H9 (cell line): ENCODE data around the gene LSMEM2. TPM values are rescaled to one million over a fixed set of nuclear protein-coding genes. Genes with fewer than 3 reads are reported as not detected.

ENCODE experiments used
- DNase-seq: peaks from one replicate; pipeline ENCODE4 v3.0.0-alpha.2; 2017
- H2AFZ ChIP-seq: one replicate; pipeline ENCODE4 v1.6.1; 2013; ENCODE audit warnings: mild to moderate bottlenecking, low read length, control low read depth, moderate library complexity
- H2AK5ac ChIP-seq: 2 replicates; pipeline ENCODE4 v1.6.1; 2013; ENCODE audit warnings: low read length, control low read depth, mixed read lengths; ENCODE audit not compliant: insufficient read length
- H2BK120ac ChIP-seq: one replicate; pipeline ENCODE4 v1.6.1; 2013; ENCODE audit warnings: low read depth, mild to moderate bottlenecking, low read length, control low read depth, inconsistent platforms; ENCODE audit not compliant: poor library complexity, severe bottlenecking
- H2BK12ac ChIP-seq: 2 replicates; pipeline ENCODE4 v1.6.1; 2013; ENCODE audit warnings: low read length, control low read depth, mixed read lengths, low read depth; ENCODE audit not compliant: insufficient read length
- H2BK15ac ChIP-seq: 2 replicates; pipeline ENCODE4 v1.6.1; 2013; ENCODE audit warnings: low read depth, low read length, control low read depth
- H2BK20ac ChIP-seq: one replicate; pipeline ENCODE4 v1.6.1; 2013; ENCODE audit warnings: low read depth, mild to moderate bottlenecking, low read length, control low read depth, inconsistent platforms; ENCODE audit not compliant: poor library complexity, severe bottlenecking
- H2BK5ac ChIP-seq: 2 replicates; pipeline ENCODE4 v1.6.1; 2013; ENCODE audit warnings: low read length, control low read depth, mixed read lengths; ENCODE audit not compliant: insufficient read length
- H3K14ac ChIP-seq: 2 replicates; pipeline ENCODE4 v1.6.1; 2013; ENCODE audit warnings: low read length, control low read depth; ENCODE audit not compliant: insufficient read depth
- H3K18ac ChIP-seq: 2 replicates; pipeline ENCODE4 v1.6.1; 2013; ENCODE audit warnings: low read depth, mild to moderate bottlenecking, mixed read lengths, low read length, control low read depth; ENCODE audit not compliant: insufficient read length
- H3K23ac ChIP-seq: 2 replicates; pipeline ENCODE4 v1.6.1; 2013; ENCODE audit warnings: low read length, control low read depth, mixed read lengths, low read depth; ENCODE audit not compliant: insufficient read length
- H3K23me2 ChIP-seq: 2 replicates; pipeline ENCODE4 v1.6.1; 2013; ENCODE audit warnings: low read depth, mild to moderate bottlenecking, mixed read lengths, low read length, control low read depth; ENCODE audit not compliant: insufficient read length, poor library complexity, severe bottlenecking
- H3K27ac ChIP-seq: 2 replicates; pipeline ENCODE4 v1.5.1; 2013; ENCODE audit warnings: low read length, control low read depth, mixed read lengths, low read depth; ENCODE audit not compliant: insufficient read length
- H3K27me3 ChIP-seq: 2 replicates; pipeline ENCODE4 v1.6.1; 2013; ENCODE audit warnings: low read length, control low read depth, inconsistent platforms; ENCODE audit not compliant: insufficient read depth
- H3K4ac ChIP-seq: 2 replicates; pipeline ENCODE4 v1.6.1; 2013; ENCODE audit warnings: low read depth, mild to moderate bottlenecking, control low read depth, inconsistent platforms, low read length, moderate library complexity
- H3K4me1 ChIP-seq: 2 replicates; pipeline ENCODE4 v1.6.1; 2013; ENCODE audit warnings: low read length, control low read depth, inconsistent platforms; ENCODE audit not compliant: insufficient read depth
- H3K4me2 ChIP-seq: 2 replicates; pipeline ENCODE4 v1.6.1; 2013; ENCODE audit warnings: low read length, control low read depth, mixed read lengths; ENCODE audit not compliant: insufficient read length, insufficient read depth
- H3K56ac ChIP-seq: 2 replicates; pipeline ENCODE4 v1.6.1; 2013; ENCODE audit warnings: low read depth, mild to moderate bottlenecking, mixed read lengths, low read length, control low read depth; ENCODE audit not compliant: insufficient read length
- H3K79me1 ChIP-seq: 2 replicates; pipeline ENCODE4 v1.6.1; 2013; ENCODE audit warnings: low read depth, mild to moderate bottlenecking, moderate library complexity, low read length, control low read depth, inconsistent platforms; ENCODE audit not compliant: insufficient read depth, poor library complexity, severe bottlenecking
- H3K79me2 ChIP-seq: 2 replicates; pipeline ENCODE4 v1.6.1; 2013; ENCODE audit warnings: low read length, control low read depth, inconsistent platforms; ENCODE audit not compliant: insufficient read depth
- H3K9ac ChIP-seq: 2 replicates; pipeline ENCODE4 v1.6.1; 2013; ENCODE audit warnings: low read length, control low read depth, mixed read lengths; ENCODE audit not compliant: insufficient read length; ENCODE audit errors: extremely low read depth
- H3K9me3 ChIP-seq: one replicate; pipeline ENCODE4 v1.6.1; 2013; ENCODE audit warnings: low read depth, low read length, inconsistent platforms; ENCODE audit not compliant: control insufficient read depth
- H3T11ph ChIP-seq: one replicate; pipeline ENCODE4 v1.6.1; 2013; ENCODE audit warnings: mild to moderate bottlenecking, low read length, control low read depth, inconsistent platforms
- H4K20me1 ChIP-seq: one replicate; pipeline ENCODE4 v1.6.1; 2013; ENCODE audit not compliant: control insufficient read depth, insufficient read length, insufficient read depth
- H4K5ac ChIP-seq: 2 replicates; pipeline ENCODE4 v1.6.1; 2013; ENCODE audit warnings: low read depth, mild to moderate bottlenecking, mixed read lengths, low read length, control low read depth; ENCODE audit not compliant: insufficient read length
- H4K8ac ChIP-seq: replicated peaks from 2 replicates; pipeline ENCODE4 v1.6.1; 2013; ENCODE audit warnings: low read length, control low read depth, mixed read lengths, low read depth; ENCODE audit not compliant: insufficient read length
- H4K91ac ChIP-seq: 2 replicates; pipeline ENCODE4 v1.6.1; 2013; ENCODE audit warnings: low read depth, mild to moderate bottlenecking, moderate library complexity, mixed read lengths, low read length, control low read depth; ENCODE audit not compliant: insufficient read length
- H3K27ac Mint-ChIP-seq, 3 experiments: 2 replicates in 2 of 3; 3 replicates in 1 of 3; pipeline ENCODE4 v1.8.0; 2020 to 2021; ENCODE audit warnings: mixed read lengths in 3 of 3, mild to moderate bottlenecking in 1 of 3, moderate library complexity in 1 of 3
- H3K27me3 Mint-ChIP-seq: 2 replicates; pipeline ENCODE4 v1.8.0; 2021; ENCODE audit warnings: low read depth, mild to moderate bottlenecking, moderate library complexity, mixed read lengths
- H3K36me3 Mint-ChIP-seq, 3 experiments: 2 replicates in 2 of 3; 3 replicates in 1 of 3; pipeline ENCODE4 v1.8.0; 2020 to 2021; ENCODE audit warnings: low read depth in 3 of 3, mixed read lengths in 3 of 3; ENCODE audit not compliant: insufficient read depth in 1 of 3
- H3K4me1 Mint-ChIP-seq, 2 experiments: 2 replicates each; pipeline ENCODE4 v1.8.0; 2020; ENCODE audit warnings: mixed read lengths in 2 of 2
- H3K4me3 Mint-ChIP-seq, 2 experiments: 2 replicates in 1 of 2; 3 replicates in 1 of 2; pipeline ENCODE4 v1.8.0; 2020 to 2021; ENCODE audit warnings: mild to moderate bottlenecking in 2 of 2, mixed read lengths in 2 of 2, moderate library complexity in 1 of 2
- H3K9me3 Mint-ChIP-seq, 2 experiments: 2 replicates in 1 of 2; 3 replicates in 1 of 2; pipeline ENCODE4 v1.8.0; 2020; ENCODE audit warnings: mild to moderate bottlenecking in 2 of 2, mixed read lengths in 2 of 2, moderate library complexity in 1 of 2
- CTCF ChIP-seq: fragments of 200-600 bp; sonication (generic); conservative IDR thresholded peaks from 3 replicates; pipeline ENCODE4 v1.8.0; 2021; ENCODE audit warnings: antibody characterized with exemption, mild to moderate bottlenecking
- WGBS: extraction: QIAGEN DNeasy Blood & Tissue Kit; methylation state at CpG from one replicate; pipeline ENCODE4 v1.1.7; 2013; ENCODE audit warnings: missing lambda C conversion rate, low lambda C conversion rate, mixed read lengths; ENCODE audit not compliant: insufficient read length; ENCODE audit errors: extremely low coverage; 5-methylcytosine and 5-hydroxymethylcytosine counted together
- total RNA-seq: library from RNA; stranded (reverse); gene quantifications from 2 replicates; pipeline ENCODE4 v1.2.1, GENCODE V29; 2021

LSMEM2 gene
- total RNA-seq, 1 experiment from 2014 or later: 0.50 TPM

- Histone ChIP-seq H3K4me2 (no peak overlapping the region), H2AFZ (no peak overlapping the region), H3K9ac (no peak overlapping the region), H2BK20ac (no peak overlapping the region), H3T11ph (no peak overlapping the region), H4K20me1 (peaks cover 2% of the 10 kb centered on the region), H4K5ac (no peak overlapping the region), H2BK120ac (no peak overlapping the region), H3K56ac (no peak overlapping the region), H2AK5ac (no peak overlapping the region), H3K27me3 (no peaks in the 10 kb centered on the region), H3K4ac (no peak overlapping the region), H2BK5ac (no peak overlapping the region), H3K9me3 (no peaks in the 10 kb centered on the region), H3K18ac (no peak overlapping the region), H4K8ac (no peak overlapping the region), H3K79me2 (no peaks in the 10 kb centered on the region), H2BK15ac (no peak overlapping the region), H3K79me1 (peaks cover under 1% of the 10 kb centered on the region), H3K23ac (no peak overlapping the region), H2BK12ac (no peak overlapping the region), H4K91ac (no peak overlapping the region), H3K23me2 (no peaks in the 10 kb centered on the region), H3K14ac (no peak overlapping the region), H3K27ac (no peak overlapping the region), H3K4me1 (no peaks in the 10 kb centered on the region)
- H3K36me3 Mint-ChIP-seq: peaks cover 17 to 42% (median 42%) of the 10 kb centered on the region in 3 experiments; a peak in 6 of 7 replicates
- no peak overlapping the region for H3K4me3 Mint-ChIP-seq
- H3K27me3 Mint-ChIP-seq: no peaks in the 10 kb centered on the region
- no CpG with 5 or more reads among the region's 20 CpGs for WGBS
- DNase-seq: peak; percentile 74
- H3K9me3 Mint-ChIP-seq: no peaks in the 10 kb centered on the region
- peaks cover 14 to 33% of the 10 kb centered on the region in 2 experiments for H3K4me1 Mint-ChIP-seq
- peak overlapping the region in 1 of 3 experiments; percentile 75; a peak in 1 of 7 replicates for H3K27ac Mint-ChIP-seq
- peak; percentile 81 for TF ChIP-seq CTCF
Observed at GRCh38 chr3:50256978-50257890, 21.7 kb upstream of the LSMEM2 start.
